GM23338 (cell line): ENCODE data around the gene GRIN2A. TPM values are rescaled to one million over a fixed set of nuclear protein-coding genes. Genes with fewer than 3 reads are reported as not detected.

Experiments used
- ATAC-seq: fragments of 200-7000 bp; cut with Tn5 transposase; 3 replicates; pipeline ENCODE4 v1.9.1; 2020
- DNase-seq: peaks from one replicate; pipeline ENCODE4 v3.0.0-alpha.2; 2015; ENCODE audit warnings: low spot score
- H2AFZ ChIP-seq: fragments of 200-600 bp; sonication (generic); 2 replicates; pipeline ENCODE4 v1.8.0; 2016; ENCODE audit warnings: antibody characterized with exemption, mild to moderate bottlenecking, moderate library complexity
- H3F3A ChIP-seq: fragments of 200-600 bp; sonication (generic); replicated peaks from 2 replicates; pipeline ENCODE4 v1.8.0; 2017; ENCODE audit warnings: antibody characterized with exemption, mixed run types, low read depth
- H3K27ac ChIP-seq: fragments of 200-600 bp; sonication (generic); 2 replicates; pipeline ENCODE4 v1.6.1; 2016; ENCODE audit warnings: low read depth
- H3K27me3 ChIP-seq: fragments of 200-600 bp; sonication (generic); 2 replicates; pipeline ENCODE4 v1.8.0; 2016; ENCODE audit warnings: mild to moderate bottlenecking, mixed run types, moderate library complexity; ENCODE audit not compliant: insufficient read depth
- H3K36me3 ChIP-seq: fragments of 200-600 bp; sonication (generic); 2 replicates; pipeline ENCODE4 v1.8.0; 2016; ENCODE audit warnings: mild to moderate bottlenecking; ENCODE audit not compliant: insufficient read depth
- H3K4me1 ChIP-seq: fragments of 200-600 bp; sonication (generic); 2 replicates; pipeline ENCODE4 v1.8.0; 2016; ENCODE audit warnings: mild to moderate bottlenecking, moderate library complexity; ENCODE audit not compliant: insufficient read depth
- H3K4me2 ChIP-seq: fragments of 200-600 bp; sonication (generic); 2 replicates; pipeline ENCODE4 v1.7.1; 2017; ENCODE audit warnings: mixed run types
- H3K4me3 ChIP-seq: fragments of 200-600 bp; sonication (generic); 2 replicates; pipeline ENCODE4 v1.6.1; 2016; ENCODE audit warnings: mixed run types
- H3K79me2 ChIP-seq: fragments of 200-600 bp; sonication (generic); replicated peaks from 2 replicates; pipeline ENCODE4 v1.8.0; 2017; ENCODE audit warnings: mild to moderate bottlenecking; ENCODE audit not compliant: insufficient read depth
- H3K9me2 ChIP-seq: fragments of 200-600 bp; sonication (generic); 2 replicates; pipeline ENCODE4 v1.8.0; 2017; ENCODE audit not compliant: insufficient read depth
- H4K20me1 ChIP-seq: fragments of 200-600 bp; sonication (generic); replicated peaks from 2 replicates; pipeline ENCODE4 v1.8.0; 2017; ENCODE audit warnings: mild to moderate bottlenecking; ENCODE audit not compliant: insufficient read depth
- H3K27ac Mint-ChIP-seq: 2 replicates; pipeline ENCODE4 v1.8.0; 2020; ENCODE audit warnings: inconsistent platforms, mild to moderate bottlenecking, moderate library complexity, mixed read lengths
- H3K27me3 Mint-ChIP-seq: 3 replicates; pipeline ENCODE4 v1.8.0; 2022; ENCODE audit warnings: low read depth, mild to moderate bottlenecking, moderate library complexity, mixed read lengths, inconsistent platforms; ENCODE audit not compliant: insufficient read depth, poor library complexity
- H3K36me3 Mint-ChIP-seq: 3 replicates; pipeline ENCODE4 v1.8.0; 2021; ENCODE audit warnings: low read depth, mild to moderate bottlenecking, inconsistent platforms, moderate library complexity, mixed read lengths
- H3K4me1 Mint-ChIP-seq: 3 replicates; pipeline ENCODE4 v1.8.0; 2020; ENCODE audit warnings: mild to moderate bottlenecking, inconsistent platforms, mixed read lengths
- H3K4me3 Mint-ChIP-seq: 3 replicates; pipeline ENCODE4 v1.8.0; 2021; ENCODE audit warnings: moderate library complexity, mild to moderate bottlenecking, inconsistent platforms, mixed read lengths
- H3K9me3 Mint-ChIP-seq: 3 replicates; pipeline ENCODE4 v1.8.0; 2020; ENCODE audit warnings: moderate library complexity, mild to moderate bottlenecking, inconsistent platforms, mixed read lengths
- EZH2 ChIP-seq: fragments of 200-600 bp; sonication (generic); IDR thresholded peaks from one replicate; pipeline ENCODE4 v1.8.0; 2017; ENCODE audit warnings: antibody characterized with exemption, mild to moderate bottlenecking, low read depth; ENCODE audit not compliant: unreplicated experiment
- JUNB ChIP-seq: IDR thresholded peaks from one replicate; pipeline ENCODE4 v1.6.1; 2016; ENCODE audit warnings: antibody characterized with exemption; ENCODE audit not compliant: unreplicated experiment
- NANOG ChIP-seq: IDR thresholded peaks from 2 replicates; pipeline ENCODE4 v1.6.1; 2016; ENCODE audit warnings: antibody characterized with exemption, borderline replicate concordance
- POLR2AphosphoS5 ChIP-seq: IDR thresholded peaks from 2 replicates; pipeline ENCODE4 v1.6.1; 2016; ENCODE audit warnings: antibody characterized with exemption, low read depth
- STAT1 ChIP-seq: IDR thresholded peaks from one replicate; pipeline ENCODE4 v1.6.1; 2016; ENCODE audit warnings: antibody characterized with exemption; ENCODE audit not compliant: unreplicated experiment
- ZNF114 ChIP-seq: fragments of 250-450 bp; sonication (Bioruptor Pico); IDR thresholded peaks from 2 replicates; pipeline ENCODE4 v1.5.0; 2020; ENCODE audit warnings: mild to moderate bottlenecking, moderate library complexity
- polyA plus RNA-seq: library from polyadenylated mRNA; unstranded; fragments of >200 nt; fragmentation: Nextera tagmentation; extraction: Ambion mirVana; gene quantifications from 2 replicates; pipeline ENCODE4 v1.2.1, GENCODE V29; 2016
- total RNA-seq: library from RNA; depleted of rRNA; stranded (reverse); fragments of >200 nt; shearing (Covaris generic); gene quantifications from 2 replicates; pipeline ENCODE4 v1.2.3, GENCODE V29; 2014
- TF ChIP-seq, protein P1 (sequence below): fragments of 250-450 bp; sonication (Bioruptor Pico); IDR thresholded peaks from 2 replicates; pipeline ENCODE4 v1.5.0; 2020; ENCODE audit warnings: mild to moderate bottlenecking, moderate library complexity
- TF ChIP-seq, protein P2 (sequence below): IDR thresholded peaks from 2 replicates; pipeline ENCODE4 v1.6.1; 2016; ENCODE audit warnings: antibody characterized with exemption
- TF ChIP-seq, protein P3 (sequence below), 2 experiments: fragments of 200-600 bp in 1 of 2; sonication (generic) in 1 of 2; conservative IDR thresholded peaks; 2 replicates each; pipeline versions ENCODE4 v1.5.1 to v1.6.1; 2016 to 2017; ENCODE audit warnings: antibody characterized with exemption in 2 of 2, low read depth in 2 of 2, mild to moderate bottlenecking in 2 of 2, moderate library complexity in 1 of 2

GRIN2A gene
- total and polyA plus RNA-seq, 2 experiments from 2014 or later, result 0.89 to 5.1 TPM

GRCh38 chr16:9736547-9736946 is 445.7 kb downstream of the GRIN2A start (continued):
- TF ChIP-seq, protein P1, sequence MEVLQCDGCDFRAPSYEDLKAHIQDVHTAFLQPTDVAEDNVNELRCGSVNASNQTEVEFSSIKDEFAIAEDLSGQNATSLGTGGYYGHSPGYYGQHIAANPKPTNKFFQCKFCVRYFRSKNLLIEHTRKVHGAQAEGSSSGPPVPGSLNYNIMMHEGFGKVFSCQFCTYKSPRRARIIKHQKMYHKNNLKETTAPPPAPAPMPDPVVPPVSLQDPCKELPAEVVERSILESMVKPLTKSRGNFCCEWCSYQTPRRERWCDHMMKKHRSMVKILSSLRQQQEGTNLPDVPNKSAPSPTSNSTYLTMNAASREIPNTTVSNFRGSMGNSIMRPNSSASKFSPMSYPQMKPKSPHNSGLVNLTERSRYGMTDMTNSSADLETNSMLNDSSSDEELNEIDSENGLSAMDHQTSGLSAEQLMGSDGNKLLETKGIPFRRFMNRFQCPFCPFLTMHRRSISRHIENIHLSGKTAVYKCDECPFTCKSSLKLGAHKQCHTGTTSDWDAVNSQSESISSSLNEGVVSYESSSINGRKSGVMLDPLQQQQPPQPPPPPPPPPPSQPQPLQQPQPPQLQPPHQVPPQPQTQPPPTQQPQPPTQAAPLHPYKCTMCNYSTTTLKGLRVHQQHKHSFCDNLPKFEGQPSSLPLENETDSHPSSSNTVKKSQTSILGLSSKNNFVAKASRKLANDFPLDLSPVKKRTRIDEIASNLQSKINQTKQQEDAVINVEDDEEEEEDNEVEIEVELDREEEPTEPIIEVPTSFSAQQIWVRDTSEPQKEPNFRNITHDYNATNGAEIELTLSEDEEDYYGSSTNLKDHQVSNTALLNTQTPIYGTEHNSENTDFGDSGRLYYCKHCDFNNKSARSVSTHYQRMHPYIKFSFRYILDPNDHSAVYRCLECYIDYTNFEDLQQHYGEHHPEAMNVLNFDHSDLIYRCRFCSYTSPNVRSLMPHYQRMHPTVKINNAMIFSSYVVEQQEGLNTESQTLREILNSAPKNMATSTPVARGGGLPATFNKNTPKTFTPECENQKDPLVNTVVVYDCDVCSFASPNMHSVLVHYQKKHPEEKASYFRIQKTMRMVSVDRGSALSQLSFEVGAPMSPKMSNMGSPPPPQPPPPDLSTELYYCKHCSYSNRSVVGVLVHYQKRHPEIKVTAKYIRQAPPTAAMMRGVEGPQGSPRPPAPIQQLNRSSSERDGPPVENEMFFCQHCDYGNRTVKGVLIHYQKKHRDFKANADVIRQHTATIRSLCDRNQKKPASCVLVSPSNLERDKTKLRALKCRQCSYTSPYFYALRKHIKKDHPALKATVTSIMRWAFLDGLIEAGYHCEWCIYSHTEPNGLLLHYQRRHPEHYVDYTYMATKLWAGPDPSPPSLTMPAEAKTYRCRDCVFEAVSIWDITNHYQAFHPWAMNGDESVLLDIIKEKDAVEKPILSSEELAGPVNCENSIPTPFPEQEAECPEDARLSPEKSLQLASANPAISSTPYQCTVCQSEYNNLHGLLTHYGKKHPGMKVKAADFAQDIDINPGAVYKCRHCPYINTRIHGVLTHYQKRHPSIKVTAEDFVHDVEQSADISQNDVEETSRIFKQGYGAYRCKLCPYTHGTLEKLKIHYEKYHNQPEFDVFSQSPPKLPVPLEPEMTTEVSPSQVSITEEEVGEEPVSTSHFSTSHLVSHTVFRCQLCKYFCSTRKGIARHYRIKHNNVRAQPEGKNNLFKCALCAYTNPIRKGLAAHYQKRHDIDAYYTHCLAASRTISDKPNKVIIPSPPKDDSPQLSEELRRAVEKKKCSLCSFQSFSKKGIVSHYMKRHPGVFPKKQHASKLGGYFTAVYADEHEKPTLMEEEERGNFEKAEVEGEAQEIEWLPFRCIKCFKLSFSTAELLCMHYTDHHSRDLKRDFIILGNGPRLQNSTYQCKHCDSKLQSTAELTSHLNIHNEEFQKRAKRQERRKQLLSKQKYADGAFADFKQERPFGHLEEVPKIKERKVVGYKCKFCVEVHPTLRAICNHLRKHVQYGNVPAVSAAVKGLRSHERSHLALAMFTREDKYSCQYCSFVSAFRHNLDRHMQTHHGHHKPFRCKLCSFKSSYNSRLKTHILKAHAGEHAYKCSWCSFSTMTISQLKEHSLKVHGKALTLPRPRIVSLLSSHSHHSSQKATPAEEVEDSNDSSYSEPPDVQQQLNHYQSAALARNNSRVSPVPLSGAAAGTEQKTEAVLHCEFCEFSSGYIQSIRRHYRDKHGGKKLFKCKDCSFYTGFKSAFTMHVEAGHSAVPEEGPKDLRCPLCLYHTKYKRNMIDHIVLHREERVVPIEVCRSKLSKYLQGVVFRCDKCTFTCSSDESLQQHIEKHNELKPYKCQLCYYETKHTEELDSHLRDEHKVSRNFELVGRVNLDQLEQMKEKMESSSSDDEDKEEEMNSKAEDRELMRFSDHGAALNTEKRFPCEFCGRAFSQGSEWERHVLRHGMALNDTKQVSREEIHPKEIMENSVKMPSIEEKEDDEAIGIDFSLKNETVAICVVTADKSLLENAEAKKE (CRISPR knock-in tag), result no peak

- Histone ChIP-seq H3K79me2 (no peaks in the 10 kb centered on the region), H4K20me1 (no peaks in the 10 kb centered on the region), H3K27me3 (no peaks in the 10 kb centered on the region), H3K4me2 (no peak overlapping the region), H3F3A (no peaks in the 10 kb centered on the region), H3K4me1 (no peaks in the 10 kb centered on the region; the same call in 1 of the 2 replicates), H3K4me3 (no peak overlapping the region), H2AFZ (0 out of 2 replicates have a peak overlapping the region, but pooled peaks have one; percentile 52), H3K27ac (no peak overlapping the region), H3K36me3 (no peaks in the 10 kb centered on the region), H3K9me2 (no peaks in the 10 kb centered on the region)
- no peaks in the 10 kb centered on the region; the same call in 2 of the 3 replicates for H3K9me3 Mint-ChIP-seq
- DNase-seq, result no peak
- ATAC-seq, result no peak
- no peaks in the 10 kb centered on the region for H3K36me3 Mint-ChIP-seq
- TF ChIP-seq, protein P2, sequence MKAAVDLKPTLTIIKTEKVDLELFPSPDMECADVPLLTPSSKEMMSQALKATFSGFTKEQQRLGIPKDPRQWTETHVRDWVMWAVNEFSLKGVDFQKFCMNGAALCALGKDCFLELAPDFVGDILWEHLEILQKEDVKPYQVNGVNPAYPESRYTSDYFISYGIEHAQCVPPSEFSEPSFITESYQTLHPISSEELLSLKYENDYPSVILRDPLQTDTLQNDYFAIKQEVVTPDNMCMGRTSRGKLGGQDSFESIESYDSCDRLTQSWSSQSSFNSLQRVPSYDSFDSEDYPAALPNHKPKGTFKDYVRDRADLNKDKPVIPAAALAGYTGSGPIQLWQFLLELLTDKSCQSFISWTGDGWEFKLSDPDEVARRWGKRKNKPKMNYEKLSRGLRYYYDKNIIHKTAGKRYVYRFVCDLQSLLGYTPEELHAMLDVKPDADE, result no peak
- TF ChIP-seq STAT1 (no peak), POLR2AphosphoS5 (no peak), JUNB (no peak), EZH2 (no peak), NANOG (no peak), ZNF114 (CRISPR knock-in tag) (no peak)
- TF ChIP-seq, protein P3, sequence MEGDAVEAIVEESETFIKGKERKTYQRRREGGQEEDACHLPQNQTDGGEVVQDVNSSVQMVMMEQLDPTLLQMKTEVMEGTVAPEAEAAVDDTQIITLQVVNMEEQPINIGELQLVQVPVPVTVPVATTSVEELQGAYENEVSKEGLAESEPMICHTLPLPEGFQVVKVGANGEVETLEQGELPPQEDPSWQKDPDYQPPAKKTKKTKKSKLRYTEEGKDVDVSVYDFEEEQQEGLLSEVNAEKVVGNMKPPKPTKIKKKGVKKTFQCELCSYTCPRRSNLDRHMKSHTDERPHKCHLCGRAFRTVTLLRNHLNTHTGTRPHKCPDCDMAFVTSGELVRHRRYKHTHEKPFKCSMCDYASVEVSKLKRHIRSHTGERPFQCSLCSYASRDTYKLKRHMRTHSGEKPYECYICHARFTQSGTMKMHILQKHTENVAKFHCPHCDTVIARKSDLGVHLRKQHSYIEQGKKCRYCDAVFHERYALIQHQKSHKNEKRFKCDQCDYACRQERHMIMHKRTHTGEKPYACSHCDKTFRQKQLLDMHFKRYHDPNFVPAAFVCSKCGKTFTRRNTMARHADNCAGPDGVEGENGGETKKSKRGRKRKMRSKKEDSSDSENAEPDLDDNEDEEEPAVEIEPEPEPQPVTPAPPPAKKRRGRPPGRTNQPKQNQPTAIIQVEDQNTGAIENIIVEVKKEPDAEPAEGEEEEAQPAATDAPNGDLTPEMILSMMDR (conservative IDR thresholded peaks at IDR 0.05; ENCODE audit: low read depth in 2 of 2), result no peak
- no peak overlapping the region for H3K27ac Mint-ChIP-seq
- no peaks in the 10 kb centered on the region for H3K4me1 Mint-ChIP-seq
- H3K4me3 Mint-ChIP-seq, result no peak overlapping the region
- H3K27me3 Mint-ChIP-seq, result peaks cover 1% of the 10 kb centered on the region
These were observed 459.1 kb downstream of the GRIN2A start for GRCh38 chr16:9723136-9723535.
